GM19452 (cell line): ENCODE measurements around the gene PHOSPHO1.
"Not testable (repeated sequence)": the region's sequence is repeated elsewhere in the genome, so short reads cannot be mapped to it uniquely, and the experiment has no call there.

Experiments used
- ATAC-seq: cut with Tn5 transposase; IDR thresholded peaks from one replicate; pipeline ENCODE4 v1.9.1; 2021; ENCODE audit not compliant: unreplicated experiment

The PHOSPHO1 gene

GRCh38 chr17:49193513-49194296 lies 36.9 kb downstream of the PHOSPHO1 start:
- ATAC-seq, result no peak

GRCh38 chr17:49191917-49192741 lies 38.5 kb downstream of the PHOSPHO1 start:
- peak; percentile 40 for ATAC-seq

GRCh38 chr17:49191409-49191916 lies 39.1 kb downstream of the PHOSPHO1 start:
- ATAC-seq, result peak; percentile 8

- ATAC-seq, result no peak
These were observed 39.7 kb downstream of the PHOSPHO1 start for GRCh38 chr17:49190932-49191331.

- ATAC-seq, result no peak
These were observed 43.3 kb downstream of the PHOSPHO1 start for GRCh38 chr17:49187301-49187700.

GRCh38 chr17:49185381-49185780 lies 45.2 kb downstream of the PHOSPHO1 start:
- not testable (repeated sequence) for ATAC-seq

- not testable (repeated sequence) for ATAC-seq
These were observed 46.1 kb downstream of the PHOSPHO1 start for GRCh38 chr17:49184522-49184921.

GRCh38 chr17:49183801-49184200 lies 46.8 kb downstream of the PHOSPHO1 start:
- ATAC-seq, result no peak

- ATAC-seq, result no peak
These were observed 47.2 kb downstream of the PHOSPHO1 start for GRCh38 chr17:49183341-49183740.

GRCh38 chr17:49180998-49181635 lies 49.5 kb downstream of the PHOSPHO1 start:
- ATAC-seq, result no peak

GRCh38 chr17:49180303-49180702 lies 50.3 kb downstream of the PHOSPHO1 start:
- no peak for ATAC-seq

- not testable (repeated sequence) for ATAC-seq
These were observed 54.6 kb downstream of the PHOSPHO1 start for GRCh38 chr17:49175978-49176377.
